Fibroblast of the aortic adventitia (primary cell): ENCODE measurements around the gene EEF2KMT. TPM values are rescaled to one million over a fixed set of nuclear protein-coding genes. Genes with fewer than 3 reads are reported as not detected.
"Not testable (repeated sequence)": the region's sequence is repeated elsewhere in the genome, so short reads cannot be mapped to it uniquely, and the experiment has no call there.

Source experiments
- DNase-seq: peaks from one replicate; pipeline ENCODE4 v3.0.0-alpha.2; 2010; ENCODE audit warnings: low read depth
- H3K4me3 ChIP-seq: 2 replicates; pipeline ENCODE4 v1.5.1; 2011; ENCODE audit warnings: low read depth, mild to moderate bottlenecking, control low read depth, low read length, moderate library complexity
- total RNA-seq: library from RNA; depleted of rRNA; stranded (reverse); fragments of >200 nt; gene quantifications from 2 replicates; pipeline ENCODE4 v1.2.3, GENCODE V29; 2012; ENCODE audit warnings: low replicate concordance
- TF ChIP-seq, protein P1 (sequence below): IDR thresholded peaks from 2 replicates; pipeline ENCODE4 v1.5.1; 2011; ENCODE audit warnings: mild to moderate bottlenecking, low read length, control low read depth, inconsistent platforms; ENCODE audit not compliant: insufficient read depth

EEF2KMT gene
- total RNA-seq, result 2.2 and 13.1 TPM in 2 replicates

- peak within 1 kb of the TSS; percentile 75 for H3K4me3 ChIP-seq
- peak; percentile 100 for DNase-seq
Measured at GRCh38 chr16:5097470-5098220, at the start of gene EEF2KMT. TSS of gene EEF2KMT (minus strand) at chr16:5097795. CDS start at chr16:5097739, 56 bp downstream.

DNA sequence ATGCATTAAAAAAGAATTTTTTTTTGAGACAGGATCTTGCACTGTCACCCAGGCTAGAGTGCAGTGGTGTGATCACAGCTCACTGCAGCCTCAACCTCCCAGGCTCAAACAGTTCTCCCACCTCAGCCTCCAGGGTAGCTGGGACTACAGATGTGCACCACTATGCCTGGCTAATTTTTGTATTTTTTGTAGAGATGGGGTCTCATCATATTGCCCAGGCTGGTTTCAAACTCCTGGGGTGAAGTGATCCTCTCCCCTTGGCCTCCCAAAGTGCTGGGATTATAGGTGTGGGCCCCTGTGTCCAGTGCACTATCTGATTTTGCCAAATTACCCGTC, 47.0 kb upstream of the EEF2KMT start:
- DNase-seq, result not testable (repeated sequence)

DNA sequence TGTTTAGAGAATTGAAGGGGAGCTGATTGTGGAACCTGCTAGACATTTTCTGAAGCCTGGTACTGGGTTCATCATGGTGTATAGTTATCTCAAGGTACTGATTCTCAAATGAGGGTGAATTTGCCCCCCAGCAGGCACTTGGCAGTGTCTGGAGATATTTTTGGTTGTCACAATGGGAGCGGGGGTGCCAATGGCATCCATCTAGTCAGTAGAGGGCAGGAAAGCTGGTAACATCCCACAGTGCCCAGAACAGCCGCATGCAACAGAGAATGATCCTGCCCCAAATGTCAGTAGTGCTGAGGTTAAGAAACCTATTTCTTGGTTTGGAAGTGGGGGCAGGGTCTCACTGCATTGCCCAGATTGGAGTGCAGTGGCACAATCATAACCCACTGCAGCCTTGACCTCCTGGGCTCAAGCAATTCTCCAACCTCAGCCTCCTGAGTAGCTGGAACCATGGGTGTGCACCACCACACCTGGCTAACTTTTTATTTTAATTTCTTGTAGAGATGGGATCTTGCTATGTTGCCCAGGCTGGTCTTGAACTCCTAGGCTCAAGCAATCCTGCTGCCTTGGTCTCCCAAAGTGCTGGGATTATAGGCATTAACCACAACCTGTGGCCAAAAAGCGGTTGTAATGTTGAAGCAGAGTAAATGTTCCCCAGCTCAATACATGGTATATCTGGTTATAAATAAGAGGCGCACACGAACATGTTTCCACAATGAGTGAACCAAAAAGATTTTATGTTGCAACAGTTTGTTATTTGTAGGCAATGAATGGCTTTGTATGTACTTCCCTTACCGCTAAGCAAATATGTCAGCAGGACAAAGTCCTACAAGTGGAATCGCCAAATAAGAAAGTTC, 46.4 kb upstream of the EEF2KMT start:
- no peak overlapping the region for H3K4me3 ChIP-seq
- TF ChIP-seq, protein P1, sequence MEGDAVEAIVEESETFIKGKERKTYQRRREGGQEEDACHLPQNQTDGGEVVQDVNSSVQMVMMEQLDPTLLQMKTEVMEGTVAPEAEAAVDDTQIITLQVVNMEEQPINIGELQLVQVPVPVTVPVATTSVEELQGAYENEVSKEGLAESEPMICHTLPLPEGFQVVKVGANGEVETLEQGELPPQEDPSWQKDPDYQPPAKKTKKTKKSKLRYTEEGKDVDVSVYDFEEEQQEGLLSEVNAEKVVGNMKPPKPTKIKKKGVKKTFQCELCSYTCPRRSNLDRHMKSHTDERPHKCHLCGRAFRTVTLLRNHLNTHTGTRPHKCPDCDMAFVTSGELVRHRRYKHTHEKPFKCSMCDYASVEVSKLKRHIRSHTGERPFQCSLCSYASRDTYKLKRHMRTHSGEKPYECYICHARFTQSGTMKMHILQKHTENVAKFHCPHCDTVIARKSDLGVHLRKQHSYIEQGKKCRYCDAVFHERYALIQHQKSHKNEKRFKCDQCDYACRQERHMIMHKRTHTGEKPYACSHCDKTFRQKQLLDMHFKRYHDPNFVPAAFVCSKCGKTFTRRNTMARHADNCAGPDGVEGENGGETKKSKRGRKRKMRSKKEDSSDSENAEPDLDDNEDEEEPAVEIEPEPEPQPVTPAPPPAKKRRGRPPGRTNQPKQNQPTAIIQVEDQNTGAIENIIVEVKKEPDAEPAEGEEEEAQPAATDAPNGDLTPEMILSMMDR, result no peak
- DNase-seq, result no peak

More for the DNA sequence above, 47.0 kb upstream of the EEF2KMT start:
- not testable (repeated sequence) for H3K4me3 ChIP-seq

DNA sequence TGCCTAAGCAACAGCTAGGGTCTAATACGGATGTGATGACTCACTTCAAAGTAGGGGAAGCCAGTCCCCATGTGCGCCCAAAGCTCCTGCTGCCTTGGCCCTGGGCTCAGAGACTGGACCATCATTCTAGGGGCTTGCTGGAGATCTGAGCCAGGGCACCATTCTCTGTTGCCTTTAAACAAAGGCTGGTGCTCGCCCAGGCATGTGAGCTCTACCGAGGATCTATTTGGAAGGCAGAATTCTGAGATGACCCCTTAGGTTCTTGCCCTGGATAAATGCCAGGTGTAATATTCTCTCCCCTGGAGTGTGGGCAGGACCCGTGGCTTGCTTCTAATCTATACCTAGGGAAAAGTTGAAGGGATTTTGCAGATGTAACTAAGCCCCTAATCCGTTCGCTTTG, 42.6 kb upstream of the EEF2KMT start:
- not testable (repeated sequence) for H3K4me3 ChIP-seq, DNase-seq

DNA sequence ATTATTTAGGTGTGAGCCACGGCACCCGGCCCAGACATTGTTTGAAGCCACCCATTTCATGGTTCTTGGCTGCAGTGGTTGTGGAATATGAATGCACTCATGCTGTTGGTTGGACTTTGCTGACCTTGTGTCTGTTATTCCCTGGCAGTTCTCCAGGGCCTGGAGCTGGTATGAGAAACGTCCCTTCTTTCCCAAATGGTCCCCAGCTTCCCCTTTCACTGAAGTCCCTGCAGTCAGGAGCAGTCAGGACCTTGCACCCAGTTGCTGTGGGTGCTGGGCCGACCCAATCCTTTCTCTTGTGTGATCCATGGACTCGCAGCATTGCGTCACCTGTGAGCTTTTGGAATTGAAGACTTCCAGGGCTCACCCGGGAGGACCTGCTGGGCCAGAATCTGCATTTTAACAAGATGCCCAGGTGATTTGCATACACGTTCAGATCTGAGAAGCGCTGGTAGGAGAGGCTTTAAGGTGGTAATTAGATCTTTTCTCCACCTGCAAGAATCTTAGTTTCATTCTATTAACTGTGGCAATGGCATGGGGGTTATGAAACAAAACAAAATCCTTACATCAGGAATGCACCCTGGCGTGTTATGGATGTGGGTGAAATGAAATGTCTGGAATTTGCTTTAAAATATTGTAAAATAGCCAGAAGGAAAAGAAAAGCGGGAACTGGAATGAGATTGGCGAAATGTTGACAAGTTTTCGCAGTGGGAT, 37.3 kb upstream of the EEF2KMT start:
- not testable (repeated sequence) for H3K4me3 ChIP-seq, DNase-seq

DNA sequence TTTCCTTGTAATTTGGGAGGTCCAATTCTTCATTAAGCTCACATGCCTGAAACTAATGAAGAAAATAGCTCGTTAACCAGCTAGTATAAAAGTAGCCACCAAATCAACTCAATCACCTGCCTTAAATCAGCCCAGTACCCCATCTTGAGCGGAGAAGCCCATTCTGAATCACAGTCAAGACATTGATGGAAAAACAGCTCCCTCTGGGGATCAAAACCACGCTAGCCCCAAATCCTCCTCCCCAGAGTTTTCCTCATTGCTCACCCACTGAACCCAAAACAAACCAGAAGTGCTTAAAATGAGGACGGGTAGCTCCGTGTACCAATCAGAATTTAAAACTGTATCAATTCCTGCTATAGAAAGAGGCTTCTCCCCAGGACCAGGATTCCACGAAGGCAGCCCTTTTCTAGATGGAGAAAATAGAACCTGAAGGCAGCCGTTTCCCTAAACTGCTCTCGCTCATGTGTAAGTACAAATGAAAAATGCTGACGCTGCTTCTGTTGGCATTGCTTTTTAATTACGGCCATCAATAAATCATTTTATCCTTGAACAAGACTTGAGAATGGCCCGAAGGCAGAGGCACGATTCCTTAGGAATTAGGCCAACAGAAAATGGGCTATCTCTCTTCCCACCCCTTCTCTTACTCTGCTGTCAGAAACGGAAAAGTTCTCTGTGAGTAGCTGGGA, 35.5 kb upstream of the EEF2KMT start:
- not testable (repeated sequence) for H3K4me3 ChIP-seq, DNase-seq

- DNase-seq, H3K4me3 ChIP-seq: not testable (repeated sequence)
Measured at GRCh38 chr16:5131467-5132004, 33.9 kb upstream of the EEF2KMT start.

- peak; percentile 30 for DNase-seq
- not testable (repeated sequence) for H3K4me3 ChIP-seq
Measured at GRCh38 chr16:5117300-5118087, 19.9 kb upstream of the EEF2KMT start.

DNA sequence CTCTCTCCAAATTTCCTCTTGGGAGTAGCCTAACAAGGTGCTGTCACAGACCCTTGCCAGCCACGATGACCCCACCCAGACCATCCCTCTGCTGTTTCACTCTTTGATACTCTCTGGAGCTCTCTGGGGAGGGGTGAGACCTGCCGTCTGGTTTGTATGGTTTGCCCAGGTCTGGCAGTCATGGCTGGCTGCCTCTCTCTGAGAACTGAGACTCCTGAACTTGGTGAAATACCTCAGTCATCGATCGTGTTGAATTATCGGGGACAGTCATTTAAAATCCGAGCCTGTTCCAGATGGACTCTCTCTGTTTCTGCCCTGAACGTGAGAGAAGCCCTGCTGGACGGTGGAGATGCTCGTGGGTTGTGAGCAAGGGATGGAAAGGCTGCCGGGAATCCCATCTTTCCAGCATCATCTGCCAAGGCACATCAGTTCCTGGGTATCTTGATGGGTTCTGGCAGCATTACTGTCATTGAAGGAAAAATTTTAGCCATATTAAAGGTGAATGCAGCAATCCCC, 19.2 kb upstream of the EEF2KMT start:
- DNase-seq, H3K4me3 ChIP-seq: not testable (repeated sequence)

DNA sequence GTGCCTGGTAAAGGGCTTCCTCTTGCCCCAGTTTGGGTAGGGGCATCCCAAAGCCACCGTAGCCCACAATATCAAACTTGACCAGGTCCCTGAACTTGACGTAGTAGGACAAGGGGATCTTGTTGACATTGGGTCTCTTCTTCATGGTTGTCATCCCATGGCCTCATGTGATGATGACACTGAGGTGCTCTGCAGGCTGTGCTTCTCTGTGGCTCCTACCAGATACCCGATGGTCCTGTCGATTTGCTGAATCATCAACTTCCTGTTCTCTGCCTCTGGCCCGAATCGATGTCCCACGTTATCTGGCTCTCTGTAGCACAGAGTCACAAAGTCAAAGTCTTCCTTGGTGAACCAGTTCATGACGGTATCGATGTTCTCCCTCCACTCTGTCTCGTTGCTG, 13.3 kb upstream of the EEF2KMT start:
- H3K4me3 ChIP-seq, DNase-seq: not testable (repeated sequence)
